T-helper 9 cell (primary cell): Measurements from ENCODE around the gene AQP5.

Source experiments
- DNase-seq: peaks from one replicate; pipeline ENCODE4 v3.0.0-alpha.2; 2020
- total RNA-seq, 2 donors: gene quantifications; one replicate each; lab custom pipeline; 2026; lab: John Stamatoyannopoulos, UW

AQP5 gene
- total RNA-seq = 0 to 0.07 reads per million in 2 donors

GRCh38 chr12:49961111-49961922 is at the start of gene AQP5:
TSS of gene AQP5 (plus strand) at chr12:49961872. CDS start at chr12:49962018, 146 bp downstream.
- DNase-seq = no peak

- DNase-seq = no peak
Measured at GRCh38 chr12:49912345-49913255, 49.1 kb upstream of the AQP5 start.

DNA sequence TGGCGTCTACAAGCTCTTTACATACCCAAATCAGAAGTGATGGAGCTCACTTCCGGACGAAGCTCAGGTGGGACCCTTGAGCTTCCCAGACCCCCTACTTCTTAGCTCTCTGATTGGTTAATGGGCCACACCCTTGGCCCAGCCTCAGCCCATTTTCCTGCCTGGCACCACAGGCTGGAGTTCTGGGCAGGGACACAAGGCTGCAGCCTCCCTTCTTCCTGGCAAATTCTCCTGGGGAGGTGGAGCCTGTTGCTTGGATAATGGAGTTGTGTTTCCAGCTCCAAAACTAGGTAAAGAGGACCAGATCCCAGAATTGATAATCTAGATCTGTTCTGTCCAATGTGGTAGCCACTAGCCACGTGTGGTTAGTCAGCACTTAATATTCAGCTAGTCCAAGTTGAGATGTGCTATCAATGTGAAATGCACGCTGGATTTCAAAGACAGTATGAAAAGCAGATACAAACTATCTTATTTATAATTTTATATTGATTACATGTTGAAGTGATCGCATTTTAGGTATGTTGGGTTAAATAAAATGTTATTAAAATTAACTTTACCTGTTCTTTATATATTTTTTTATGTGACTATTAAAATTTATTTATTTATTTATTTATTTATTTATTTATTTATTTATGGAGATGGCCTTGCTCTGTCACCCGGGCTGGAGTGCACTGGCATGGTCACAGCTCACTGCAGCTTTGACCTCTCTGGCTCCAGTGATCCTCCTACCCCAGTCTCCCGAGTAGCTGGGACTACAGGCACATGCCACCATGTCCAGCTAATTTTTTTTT is 45.3 kb upstream of the AQP5 start:
- DNase-seq = no peak

DNA sequence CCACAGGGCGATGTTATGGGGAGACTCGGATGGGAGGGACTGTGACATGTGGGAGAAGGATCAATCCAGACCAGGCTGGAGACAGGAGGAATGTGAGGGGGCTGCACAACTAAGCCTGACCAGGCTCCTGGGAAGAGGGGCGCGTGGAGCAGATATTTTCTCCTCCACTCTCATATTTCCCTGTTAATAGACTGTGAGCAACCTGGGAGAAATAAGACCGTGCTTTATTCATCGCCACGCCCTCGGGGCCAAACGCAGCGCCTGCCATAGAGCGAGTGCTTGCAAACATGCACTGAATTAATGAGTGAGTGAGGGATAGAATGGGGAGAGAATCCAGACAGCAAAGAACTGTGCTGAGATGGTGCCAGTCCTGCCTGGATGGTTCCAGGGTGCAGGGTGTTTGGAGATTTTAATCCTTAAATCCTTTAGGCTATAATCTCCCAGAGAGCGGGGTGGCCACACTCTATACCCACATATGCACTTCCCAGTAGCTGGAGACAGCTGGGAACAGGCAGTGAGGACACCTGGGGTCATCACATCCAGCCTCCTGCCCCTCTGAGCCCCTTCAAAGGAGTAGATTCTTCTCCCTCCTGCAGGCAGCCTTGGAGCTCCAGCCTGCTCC is 44.4 kb upstream of the AQP5 start:
- no peak for DNase-seq

DNA sequence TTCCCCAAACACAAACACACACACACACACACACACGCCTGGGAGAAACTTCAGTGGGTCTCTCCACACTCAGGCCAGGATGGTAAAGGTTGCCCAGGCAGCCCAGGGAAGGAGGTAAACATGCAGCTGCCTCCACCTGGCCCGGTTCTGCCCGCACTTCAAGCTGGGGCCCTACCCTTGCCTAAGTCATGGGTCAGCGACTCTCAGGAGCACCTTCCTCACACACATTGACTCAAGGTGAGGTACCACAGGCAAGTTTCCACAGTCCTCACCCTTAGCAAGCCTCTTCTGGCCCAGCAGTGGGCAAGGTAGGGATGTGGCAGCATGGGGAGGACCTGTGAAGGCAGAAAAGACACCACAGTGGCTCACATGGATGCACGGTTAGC is 43.9 kb upstream of the AQP5 start:
- DNase-seq = no peak

- no peak for DNase-seq
Measured at GRCh38 chr12:49920241-49920914, 41.3 kb upstream of the AQP5 start.

- DNase-seq = no peak
Measured at GRCh38 chr12:49920915-49921286, 40.8 kb upstream of the AQP5 start.

GRCh38 chr12:49921299-49921698 is 40.4 kb upstream of the AQP5 start:
- no peak for DNase-seq

DNA sequence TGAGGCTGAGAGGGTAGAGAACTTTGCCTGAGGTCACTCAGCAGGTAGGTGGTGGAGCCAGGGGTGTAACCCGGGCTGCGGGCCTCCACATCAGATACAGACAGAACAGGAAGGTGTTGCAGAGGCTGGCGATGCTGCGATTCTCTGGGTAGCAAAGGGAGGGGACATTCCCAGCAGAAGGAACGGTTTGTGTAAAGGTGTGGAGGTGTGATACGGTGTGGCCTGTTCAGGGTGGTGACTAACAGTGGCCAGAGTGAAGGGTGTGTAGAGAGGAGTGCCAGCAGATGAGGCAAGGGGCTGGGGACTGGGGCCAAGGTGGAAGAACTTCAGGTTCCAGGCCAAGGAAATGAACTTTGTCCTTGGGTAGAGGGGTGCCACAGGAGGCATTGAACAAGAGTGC is 39.7 kb upstream of the AQP5 start:
- DNase-seq = no peak

DNA sequence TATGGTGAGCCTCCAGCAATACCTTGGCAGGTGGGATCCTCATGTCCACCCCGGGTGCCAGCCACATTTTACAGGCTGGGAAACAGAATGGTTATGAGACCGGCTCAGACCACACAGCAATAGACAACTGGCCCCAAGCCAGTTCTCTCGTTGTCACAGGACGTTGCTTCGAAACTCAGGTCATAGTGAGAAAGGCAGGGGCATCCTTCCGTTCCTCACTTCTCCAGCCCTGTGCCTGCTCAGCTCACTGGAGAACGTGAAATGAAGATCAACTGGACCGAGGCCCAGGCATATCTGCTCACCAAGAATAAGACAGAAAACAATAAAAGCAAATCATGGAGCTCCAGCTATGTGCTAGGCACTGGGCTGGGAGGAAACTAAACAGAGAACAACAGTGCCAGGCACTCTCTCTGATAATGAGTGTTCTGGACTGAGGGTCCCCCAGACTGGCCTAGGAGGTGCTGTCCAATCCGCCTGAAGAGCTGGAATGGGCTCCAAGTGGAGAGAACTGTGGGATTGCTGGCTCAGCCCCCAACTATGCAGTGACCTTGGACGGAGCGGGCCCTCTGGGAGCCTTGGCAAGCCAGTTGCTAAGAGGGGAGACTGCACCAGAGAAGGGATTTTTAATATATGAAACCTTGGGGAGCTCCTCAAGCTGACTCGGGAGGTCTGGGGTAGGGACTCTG is 39.2 kb upstream of the AQP5 start:
- no peak for DNase-seq

DNA sequence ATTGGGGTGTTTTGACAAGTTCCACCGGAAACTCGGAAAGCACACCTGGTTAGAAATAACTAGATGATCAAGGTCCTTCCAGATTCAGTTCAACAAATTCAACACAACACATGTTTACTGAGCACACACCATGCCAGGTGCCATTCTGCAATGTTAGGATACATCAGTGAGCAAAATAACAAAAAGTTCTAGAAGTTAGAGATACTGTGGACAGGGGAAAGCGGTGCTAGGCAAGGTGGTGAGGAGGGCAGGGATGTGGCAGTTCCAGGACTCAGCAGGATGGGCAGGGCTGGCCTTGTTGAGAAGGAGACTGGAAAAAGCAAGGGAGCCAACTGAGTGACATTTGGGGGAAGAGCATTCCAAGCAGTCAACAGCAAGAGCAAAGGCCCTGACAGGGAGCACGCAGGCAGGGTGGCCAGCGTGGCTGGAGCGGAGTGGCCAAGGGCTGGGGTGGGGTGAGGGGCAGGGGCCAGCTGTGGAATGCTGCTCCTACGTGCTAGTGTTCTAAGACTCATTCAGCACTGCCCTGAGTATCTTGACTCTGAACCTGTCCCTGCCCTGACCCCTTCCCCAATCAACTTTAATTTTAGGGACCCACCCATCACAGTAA is 38.5 kb upstream of the AQP5 start:
- no peak for DNase-seq

DNA sequence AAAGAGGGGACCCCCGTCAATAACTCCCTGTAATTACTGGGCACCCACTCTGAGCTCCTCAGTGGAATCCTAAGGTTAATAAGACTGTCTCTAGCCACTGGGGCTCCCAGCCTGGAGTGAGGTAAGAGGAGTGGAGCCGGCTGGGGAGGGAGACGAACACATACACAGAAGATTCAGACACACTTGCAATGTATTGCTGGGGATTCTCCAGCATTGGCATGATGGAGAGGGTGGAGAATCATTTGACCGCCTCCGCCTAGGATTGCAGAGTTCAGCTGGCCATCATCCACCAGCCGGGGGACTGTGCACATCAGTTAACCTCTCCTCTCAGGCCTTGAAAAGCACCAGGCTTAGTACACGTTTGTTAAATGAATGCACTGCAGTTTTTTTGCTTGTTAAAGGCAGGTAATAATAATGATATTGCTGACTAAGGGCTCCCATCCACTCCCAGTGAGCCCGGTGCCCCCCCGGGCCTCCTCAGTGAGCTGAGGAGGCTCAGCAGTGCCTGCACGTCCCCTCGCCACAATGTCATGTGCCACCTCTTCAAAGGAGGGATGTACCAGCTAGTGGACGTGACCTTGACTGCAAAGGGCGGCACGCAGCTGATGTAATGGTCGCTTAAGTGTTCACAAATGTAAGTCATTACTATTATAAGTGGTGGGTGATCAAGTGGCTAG is 37.7 kb upstream of the AQP5 start:
- DNase-seq = no peak

DNA sequence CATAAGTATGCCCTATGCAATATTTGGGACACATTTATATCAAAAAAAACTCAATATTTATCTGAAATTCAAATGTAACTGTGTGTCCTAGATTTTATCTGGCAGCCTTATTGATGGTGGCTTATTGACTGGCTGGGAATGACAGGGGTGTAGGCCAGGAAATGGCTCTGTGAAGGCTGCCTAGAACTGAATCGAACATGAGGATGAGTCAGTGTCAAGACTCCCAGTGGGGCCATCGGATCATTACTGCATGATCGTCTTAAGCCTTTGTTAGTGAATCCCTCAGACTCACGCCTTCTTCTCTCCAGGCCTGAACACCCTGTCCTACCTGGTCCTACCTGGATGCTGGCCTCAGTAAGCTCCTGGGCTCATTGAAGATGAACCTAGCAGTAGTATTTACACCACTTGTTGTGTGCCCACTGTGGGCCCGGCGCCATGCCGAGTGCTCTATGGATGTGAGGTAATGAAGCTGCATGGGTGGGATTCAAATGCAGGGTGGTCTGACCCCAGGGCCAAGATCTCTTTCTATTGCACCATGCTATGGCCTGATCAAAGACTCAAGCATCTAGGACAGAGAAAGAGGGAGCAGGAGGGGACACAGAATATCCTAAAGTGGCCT is 36.9 kb upstream of the AQP5 start:
- no peak for DNase-seq

- DNase-seq = no peak
Measured at GRCh38 chr12:49925433-49926204, 36.1 kb upstream of the AQP5 start.

DNA sequence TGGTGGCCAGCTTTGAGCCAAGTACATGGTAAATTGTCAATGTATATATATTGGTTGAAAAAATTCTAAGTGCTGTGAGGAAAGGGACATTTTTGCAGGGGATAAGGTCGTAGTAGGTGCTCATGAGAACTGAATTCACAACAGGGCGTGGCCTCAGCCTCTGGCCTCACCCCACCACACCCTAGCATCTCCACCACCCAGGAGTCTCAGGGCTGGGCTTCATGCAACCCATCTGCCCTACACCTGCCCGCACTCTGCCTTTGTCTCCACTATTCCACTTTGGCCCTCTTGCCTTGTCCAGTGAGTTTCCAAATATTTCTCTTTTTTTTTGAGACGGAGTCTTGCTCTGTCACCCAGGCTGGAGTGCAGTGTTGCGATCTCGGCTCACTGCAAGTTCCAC is 33.2 kb upstream of the AQP5 start:
- DNase-seq = no peak

GRCh38 chr12:49929581-49929980 is 32.1 kb upstream of the AQP5 start:
- no peak for DNase-seq

DNA sequence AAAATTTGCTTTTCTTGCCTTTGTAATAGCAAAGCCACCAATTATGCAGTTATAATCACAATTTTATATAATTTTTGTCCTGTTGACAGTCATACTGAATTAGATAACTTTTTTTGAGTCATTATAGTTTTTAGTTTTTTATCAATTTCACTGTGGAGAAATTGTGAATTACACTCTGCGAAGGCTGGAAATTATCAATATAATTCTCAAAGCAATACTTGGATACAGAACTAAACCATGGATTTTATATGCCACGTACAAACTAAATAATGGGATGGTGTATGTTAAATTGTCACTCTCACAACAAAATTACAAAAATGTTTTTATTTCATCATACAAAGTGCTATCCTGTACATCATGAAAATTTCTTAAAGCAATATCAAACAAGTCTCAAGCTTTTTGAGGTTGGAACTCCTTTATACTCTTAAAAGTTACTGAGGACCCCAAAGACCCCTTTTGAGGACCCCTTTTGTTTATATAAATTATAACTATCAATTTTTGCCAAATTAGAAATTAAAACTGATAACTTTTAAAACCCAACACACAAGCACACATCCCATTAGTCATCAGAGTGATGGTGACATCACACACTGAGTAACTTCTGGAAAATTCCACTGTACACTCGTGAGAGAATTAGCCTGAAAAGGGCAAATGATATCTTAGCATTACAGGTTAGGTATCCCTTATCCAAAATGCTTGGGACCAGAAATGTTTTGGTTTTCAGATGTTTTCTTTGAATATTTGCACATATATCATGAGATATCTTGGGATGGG is 31.0 kb upstream of the AQP5 start:
- DNase-seq = no peak

DNA sequence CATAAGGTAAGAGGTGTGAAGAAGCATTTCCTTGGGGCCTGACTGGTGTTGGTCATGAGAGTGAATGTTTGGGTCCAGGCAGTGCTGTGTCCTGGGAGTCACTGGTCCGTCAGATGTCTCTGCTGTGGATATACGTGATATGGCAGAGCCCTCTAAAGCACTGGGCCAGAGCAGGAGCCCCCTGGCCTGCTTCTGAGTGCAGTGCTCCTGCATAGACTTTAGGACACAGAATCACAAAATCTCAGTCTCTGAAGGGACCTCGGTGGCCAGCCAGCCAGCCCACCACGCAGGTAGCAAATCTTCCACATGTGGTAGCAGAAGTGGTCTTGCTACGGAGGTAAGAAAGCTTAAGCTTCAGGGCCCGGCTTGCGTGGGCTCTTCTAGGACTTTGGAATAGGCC is 29.6 kb upstream of the AQP5 start:
- DNase-seq = no peak
